ENCODE results near the gene GPC6.

GPC6 gene

GRCh38 chr13:93996481-93996880, 769.9 kb downstream of the GPC6 start:
- DNase-seq = no peak

- no peak for DNase-seq
Measured at GRCh38 chr13:94006296-94006695, 779.7 kb downstream of the GPC6 start.

- DNase-seq = no peak
Measured at GRCh38 chr13:94007072-94007471, 780.5 kb downstream of the GPC6 start.

- DNase-seq = no peak
Measured at GRCh38 chr13:94009701-94010100, 783.1 kb downstream of the GPC6 start.

- DNase-seq = no peak
Measured at GRCh38 chr13:94014461-94014860, 787.9 kb downstream of the GPC6 start.

GRCh38 chr13:94020426-94020825, 793.8 kb downstream of the GPC6 start:
- no peak for DNase-seq

GRCh38 chr13:94020833-94021232, 794.2 kb downstream of the GPC6 start:
- DNase-seq = no peak

GRCh38 chr13:94028234-94028633, 801.6 kb downstream of the GPC6 start:
- no peak for DNase-seq

GRCh38 chr13:94028650-94029049, 802.0 kb downstream of the GPC6 start:
- DNase-seq = no peak

- no peak for DNase-seq
Measured at GRCh38 chr13:94030415-94031119, 804.0 kb downstream of the GPC6 start.

- DNase-seq = no peak
Measured at GRCh38 chr13:94031609-94032008, 805.0 kb downstream of the GPC6 start.

GRCh38 chr13:94033098-94033497, 806.5 kb downstream of the GPC6 start:
- no peak for DNase-seq

GRCh38 chr13:94033830-94034642, 807.4 kb downstream of the GPC6 start:
- DNase-seq = no peak

GRCh38 chr13:94050039-94050438, 823.4 kb downstream of the GPC6 start:
- DNase-seq = no peak

GRCh38 chr13:94050686-94051085, 824.1 kb downstream of the GPC6 start:
- no peak for DNase-seq

- no peak for DNase-seq
Measured at GRCh38 chr13:94053986-94054593, 827.5 kb downstream of the GPC6 start.

GRCh38 chr13:94056362-94056990, 829.9 kb downstream of the GPC6 start:
- no peak for DNase-seq

- DNase-seq = no peak
Measured at GRCh38 chr13:94057618-94058186, 831.1 kb downstream of the GPC6 start.

- DNase-seq = no peak
Measured at GRCh38 chr13:94058821-94059360, 832.3 kb downstream of the GPC6 start.

GRCh38 chr13:94061301-94061700, 834.7 kb downstream of the GPC6 start:
- no peak for DNase-seq

- no peak for DNase-seq
Measured at GRCh38 chr13:94063096-94063495, 836.5 kb downstream of the GPC6 start.

GRCh38 chr13:94063848-94064247, 837.2 kb downstream of the GPC6 start:
- no peak for DNase-seq

GRCh38 chr13:94065741-94066140, 839.1 kb downstream of the GPC6 start:
- no peak for DNase-seq
